ENCODE data around the gene TNFRSF13B.
A peak's percentile ranks its signal among the peaks of the same experiment; 100 is the strongest.

The TNFRSF13B gene

DNA sequence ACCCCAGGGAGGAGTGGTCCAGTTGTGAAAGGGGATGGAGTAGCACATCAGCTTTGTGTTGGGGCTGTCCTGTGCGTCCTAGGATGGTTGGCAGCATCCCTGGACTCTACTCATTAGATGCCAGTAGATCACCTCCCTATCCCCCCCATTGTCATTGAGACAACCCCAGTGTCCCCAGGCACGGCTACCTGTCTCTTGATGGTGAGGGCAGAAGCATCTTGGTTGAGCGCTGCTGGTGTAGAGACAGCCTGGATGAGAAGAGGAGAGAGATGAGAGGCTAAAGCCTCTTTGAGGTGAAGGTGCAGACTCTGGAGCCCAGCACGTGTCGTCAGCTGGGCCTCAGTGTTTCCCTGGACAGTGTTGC is 55.4 kb downstream of the TNFRSF13B start:
- peaks cover under 1 to 44% (median 29%) of the 10 kb centered on the region in 10 experiments for H3K4me1 ChIP-seq
- no peaks in the 10 kb centered on the region for H3K9me3 ChIP-seq (replicated peaks in 1 of 11)
- no peak overlapping the region for H3K27ac ChIP-seq
- no peak overlapping the region for H3K4me3 ChIP-seq
- H3K4me2 ChIP-seq, result no peak overlapping the region
- no peaks in the 10 kb centered on the region for H3K36me3 ChIP-seq
- H3K9ac ChIP-seq, result no peak overlapping the region
- H4K20me1 ChIP-seq, result no peaks in the 10 kb centered on the region
- no peak for TF ChIP-seq Cebpa-rat (IDR thresholded peaks at IDR 0.05)
- H3K27me3 ChIP-seq, result no peaks in the 10 kb centered on the region

DNA sequence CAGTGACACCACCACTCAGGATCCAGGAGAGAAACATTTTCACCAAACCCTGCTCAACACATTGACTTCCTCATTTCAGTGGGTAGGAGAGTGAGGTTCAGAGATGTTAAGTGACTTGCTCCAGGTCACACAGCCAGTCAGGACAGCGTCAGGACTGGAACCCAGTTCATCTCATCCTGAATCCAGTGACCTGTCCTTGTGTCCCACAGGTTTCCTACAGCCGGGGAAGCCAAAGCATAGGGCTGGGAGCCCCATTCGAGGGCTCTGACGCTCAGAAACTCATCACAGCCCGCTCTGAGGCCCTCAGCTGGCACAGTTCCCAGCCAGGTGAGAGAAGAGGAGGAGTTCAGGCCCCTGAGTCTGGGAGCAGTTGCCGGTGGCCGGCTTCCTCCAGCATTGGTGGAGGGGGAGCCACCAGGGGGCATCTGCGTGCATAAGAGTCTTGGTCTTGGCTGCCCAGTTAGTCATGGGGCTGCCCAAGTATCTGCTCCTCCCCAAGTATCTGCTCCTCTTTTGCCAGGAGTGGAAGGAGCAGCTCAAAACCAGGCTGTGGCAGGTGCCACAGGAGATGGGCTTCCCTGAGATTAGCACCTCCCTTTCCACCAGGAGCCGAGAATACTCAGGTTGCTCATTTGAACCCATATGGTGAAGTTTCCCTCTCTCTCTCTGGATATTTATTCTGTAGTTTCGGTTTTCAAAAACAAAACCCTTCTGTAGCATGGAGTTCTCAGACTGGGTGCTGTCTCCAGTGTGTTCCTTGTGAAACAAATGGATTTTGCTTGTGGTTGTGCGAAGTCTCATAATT is 56.0 kb downstream of the TNFRSF13B start:
- Histone ChIP-seq H3K4me3 (no peak overlapping the region), H4K20me1 (no peaks in the 10 kb centered on the region), H3K4me2 (0 out of 22 replicates have a peak overlapping the region, but pooled peaks of 1 of the 11 experiments have one; percentile 13), H3K27me3 (no peaks in the 10 kb centered on the region), H3K9ac (no peak overlapping the region), H3K4me1 (peaks cover 7 to 50% (median 35%) of the 10 kb centered on the region in 10 experiments), H3K9me3 (replicated peaks in 1 of 11) (no peaks in the 10 kb centered on the region), H3K36me3 (no peaks in the 10 kb centered on the region), H3K27ac (no peak overlapping the region)
- TF ChIP-seq Cebpa-rat (IDR thresholded peaks at IDR 0.05), result no peak

DNA sequence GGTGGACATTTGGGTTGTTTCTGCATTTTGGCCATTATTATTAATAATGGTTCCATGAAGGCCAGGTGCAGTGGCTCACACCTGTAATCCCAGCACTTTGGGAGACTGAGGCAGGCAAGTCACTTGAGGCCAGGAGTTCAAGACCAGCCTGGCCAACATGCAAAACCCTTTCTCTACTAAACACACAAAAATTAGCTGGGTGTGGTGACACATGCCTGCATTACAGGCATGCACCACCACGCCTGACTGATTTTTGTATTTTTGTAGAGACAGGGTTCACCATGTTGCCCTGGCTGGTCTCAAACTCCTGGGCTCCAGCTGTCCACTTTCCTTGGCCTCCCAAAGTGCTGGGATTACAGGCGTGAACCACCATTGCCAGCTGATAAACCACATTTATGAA is 58.5 kb downstream of the TNFRSF13B start:
- Histone ChIP-seq H3K36me3 (no peaks in the 10 kb centered on the region), H3K4me1 (peaks cover 22 to 52% (median 35%) of the 10 kb centered on the region in 10 experiments), H3K4me3 (no peak overlapping the region), H4K20me1 (no peaks in the 10 kb centered on the region), H3K9me3 (replicated peaks in 1 of 11) (no peaks in the 10 kb centered on the region), H3K27me3 (no peaks in the 10 kb centered on the region), H3K4me2 (no peak overlapping the region), H3K9ac (no peak overlapping the region), H3K27ac (no peak overlapping the region)
- no peak for TF ChIP-seq Cebpa-rat (IDR thresholded peaks at IDR 0.05)

DNA sequence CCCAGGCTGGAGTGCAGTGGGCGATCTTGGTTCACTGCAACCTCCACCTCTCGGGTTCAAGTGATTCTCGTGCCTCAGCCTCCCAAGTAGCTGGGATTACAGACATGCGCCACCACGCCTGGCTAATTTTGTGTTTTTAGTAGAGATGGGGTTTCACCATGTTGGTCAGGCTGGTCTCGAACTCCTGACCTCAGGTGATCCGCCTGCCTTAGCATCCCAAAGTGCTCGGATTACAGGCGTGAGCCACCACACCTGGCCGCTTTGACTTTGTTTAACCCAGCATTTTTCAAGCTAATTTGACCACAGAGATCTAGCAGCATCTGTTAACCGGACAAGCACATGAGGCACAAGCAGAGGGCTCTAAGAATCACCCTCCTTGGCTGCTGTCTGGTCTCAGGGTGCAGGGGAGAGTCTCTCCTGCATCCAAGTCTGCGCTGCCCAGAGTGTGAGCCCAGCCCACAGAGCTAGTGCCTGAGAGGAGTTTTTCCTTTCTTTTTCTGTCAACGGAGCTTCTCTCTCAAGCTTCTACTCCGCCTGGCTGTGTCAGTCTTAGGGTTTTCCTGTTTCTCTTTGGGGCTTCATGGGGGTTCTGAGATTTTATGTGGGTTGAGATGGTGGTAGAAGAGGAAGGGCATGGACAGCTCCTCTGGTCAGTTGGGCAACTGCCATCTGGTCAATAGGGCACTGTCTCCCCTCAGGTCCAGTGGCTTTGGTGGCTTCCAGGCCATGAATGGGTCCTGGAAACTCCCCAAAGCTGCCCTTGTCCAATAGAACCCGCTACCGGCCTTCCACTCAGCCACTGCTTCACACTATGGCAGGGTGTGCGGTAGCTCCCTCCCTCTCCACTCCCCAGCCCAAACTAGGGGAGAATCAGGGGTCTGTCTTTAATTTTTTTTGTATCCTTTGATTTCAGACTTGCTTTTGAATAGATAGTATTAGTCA is 59.6 kb downstream of the TNFRSF13B start:
- Histone ChIP-seq H3K9ac (peak overlapping the region in 1 of 11 experiments; percentile 18; a peak in 1 of 22 replicates), H3K4me3 (no peak overlapping the region), H3K36me3 (no peaks in the 10 kb centered on the region), H3K9me3 (replicated peaks in 1 of 11) (no peaks in the 10 kb centered on the region), H3K27me3 (no peaks in the 10 kb centered on the region), H3K4me1 (peaks cover 22 to 45% (median 33%) of the 10 kb centered on the region in 10 experiments), H4K20me1 (no peaks in the 10 kb centered on the region), H3K4me2 (peak overlapping the region in 10 of 11 experiments; percentile 53 to 75 (median 64); a peak in 20 of 22 replicates), H3K27ac (peak overlapping the region in 1 of 11 experiments; percentile 33; a peak in 1 of 22 replicates)
- TF ChIP-seq Cebpa-rat (IDR thresholded peaks at IDR 0.05), result no peak

DNA sequence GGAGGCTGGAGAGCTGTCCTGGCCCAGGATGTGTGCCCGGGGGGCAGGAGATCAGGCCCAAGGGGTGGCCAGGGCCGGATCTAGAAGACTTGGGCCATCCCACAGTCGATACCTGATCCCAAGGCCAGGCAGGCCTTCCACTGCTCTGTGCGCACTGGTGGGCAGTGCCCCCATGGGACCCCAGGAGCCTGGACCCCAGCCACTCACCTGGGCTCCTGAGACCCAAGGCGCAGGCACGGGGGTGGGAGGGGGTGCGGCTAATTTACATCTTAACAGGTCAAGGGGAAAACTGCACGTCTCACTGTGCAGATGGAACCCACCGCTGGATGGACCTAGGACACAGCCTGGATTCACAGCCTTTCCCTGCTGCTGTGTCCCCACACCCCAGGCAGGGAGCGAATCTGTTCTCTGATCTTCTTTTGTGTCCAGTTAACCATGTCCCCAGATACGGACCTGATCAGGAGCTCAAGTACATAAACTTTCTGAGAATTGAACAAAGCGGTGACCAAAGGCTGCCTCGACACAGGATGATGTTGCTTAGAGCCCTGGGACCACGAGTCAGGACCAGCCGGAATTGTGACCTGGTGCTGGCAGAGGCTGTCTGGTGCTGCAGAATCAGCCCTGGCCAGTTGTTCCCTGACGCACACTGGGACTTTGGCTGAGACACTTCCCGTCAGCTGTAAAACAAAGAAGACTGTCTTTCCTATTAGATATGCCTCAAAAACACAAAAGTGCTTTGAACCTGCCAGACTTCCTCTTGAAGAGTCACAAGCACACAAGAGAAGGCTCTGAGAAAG is 60.6 kb downstream of the TNFRSF13B start:
- H3K9ac ChIP-seq, result peak overlapping the region in 3 of 11 experiments; percentile 0 to 40 (median 34); a peak in 3 of 22 replicates
- H3K36me3 ChIP-seq, result no peaks in the 10 kb centered on the region
- no peak overlapping the region for H3K4me3 ChIP-seq
- peak overlapping the region in 2 of 11 experiments; percentile 6 to 21; a peak in 2 of 22 replicates for H3K27ac ChIP-seq
- H3K27me3 ChIP-seq, result no peaks in the 10 kb centered on the region
- H4K20me1 ChIP-seq, result no peaks in the 10 kb centered on the region
- TF ChIP-seq Cebpa-rat (IDR thresholded peaks at IDR 0.05), result no peak
- no peaks in the 10 kb centered on the region for H3K9me3 ChIP-seq (replicated peaks in 1 of 11)
- H3K4me1 ChIP-seq, result peaks cover 22 to 45% (median 33%) of the 10 kb centered on the region in 10 experiments
- peak overlapping the region; percentile 53 to 75 (median 65) for H3K4me2 ChIP-seq

DNA sequence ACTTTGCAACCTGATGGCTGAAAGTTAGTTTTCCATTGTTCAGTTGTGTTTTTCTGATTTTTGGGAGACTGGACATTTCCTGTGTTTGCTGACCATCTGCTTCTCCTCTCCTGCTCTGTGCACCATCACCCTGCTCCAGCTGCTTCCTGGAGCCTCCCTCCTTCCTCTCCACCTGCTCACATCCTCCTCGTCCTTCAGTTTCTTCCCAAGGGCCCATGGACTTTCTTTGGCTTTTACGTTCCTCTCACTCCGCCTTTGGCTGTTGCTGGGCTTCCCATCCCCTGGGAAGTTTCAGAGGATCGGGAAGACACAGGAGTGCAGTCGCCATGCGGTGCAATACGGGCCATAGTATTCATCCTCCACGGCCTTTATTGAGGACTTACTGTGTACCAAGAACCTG is 61.6 kb downstream of the TNFRSF13B start:
- peak overlapping the region in 10 of 11 experiments; percentile 47 to 75 (median 63); a peak in 20 of 22 replicates for H3K4me2 ChIP-seq
- peaks cover 22 to 45% (median 32%) of the 10 kb centered on the region in 10 experiments for H3K4me1 ChIP-seq
- no peak overlapping the region for H3K27ac ChIP-seq
- H3K4me3 ChIP-seq, result no peak overlapping the region
- no peak for TF ChIP-seq Cebpa-rat (IDR thresholded peaks at IDR 0.05)
- no peak overlapping the region for H3K9ac ChIP-seq
- no peaks in the 10 kb centered on the region for H3K36me3 ChIP-seq
- H3K9me3 ChIP-seq (replicated peaks in 1 of 11), result no peaks in the 10 kb centered on the region
- H3K27me3 ChIP-seq, result no peaks in the 10 kb centered on the region
- H4K20me1 ChIP-seq, result no peaks in the 10 kb centered on the region

DNA sequence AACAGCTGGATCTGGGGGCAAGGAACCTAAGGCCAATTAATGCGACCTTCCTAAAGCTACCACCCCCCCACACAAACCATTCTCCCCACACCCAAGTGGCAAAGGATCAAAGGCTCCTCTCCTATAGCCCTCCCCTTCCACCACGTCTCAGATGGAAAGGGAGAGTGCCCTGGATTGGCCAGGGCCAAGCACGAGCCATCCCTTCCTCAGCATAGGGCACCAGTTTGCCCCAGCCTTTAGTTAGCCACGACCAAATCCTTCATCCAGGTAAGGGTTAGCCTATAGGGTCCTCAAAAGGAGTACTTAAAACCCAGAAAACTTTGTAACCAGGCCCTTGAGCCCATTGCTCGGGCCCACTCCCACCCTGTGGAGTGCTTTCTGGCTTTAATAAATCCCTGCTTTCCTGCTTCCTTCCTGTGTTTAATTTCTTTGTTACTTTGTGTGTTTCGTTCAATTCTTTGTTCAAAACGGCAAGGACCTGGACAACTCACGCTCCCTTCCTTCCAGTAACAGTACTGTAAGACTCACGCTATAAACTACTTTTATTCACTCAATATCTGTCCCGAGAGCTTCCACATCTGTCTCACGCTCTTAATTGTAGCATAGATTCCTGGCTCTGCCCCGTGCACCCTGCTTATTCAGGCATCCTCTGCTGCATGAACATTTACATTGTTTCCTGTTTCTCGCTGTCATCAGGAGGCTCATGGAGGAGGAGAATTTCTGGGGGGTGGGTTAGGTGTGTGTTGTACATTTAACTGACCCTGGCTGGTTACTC is 62.3 kb downstream of the TNFRSF13B start:
- no peak overlapping the region for H3K9ac ChIP-seq
- H3K9me3 ChIP-seq (replicated peaks in 1 of 11), result no peaks in the 10 kb centered on the region
- no peak overlapping the region for H3K27ac ChIP-seq
- H3K4me1 ChIP-seq, result peaks cover 22 to 45% (median 32%) of the 10 kb centered on the region in 10 experiments
- no peak overlapping the region for H3K4me3 ChIP-seq
- H4K20me1 ChIP-seq, result no peaks in the 10 kb centered on the region
- no peak for TF ChIP-seq Cebpa-rat (IDR thresholded peaks at IDR 0.05)
- H3K4me2 ChIP-seq, result peak overlapping the region; percentile 9 to 75 (median 63); a peak in 18 of 22 replicates
- H3K36me3 ChIP-seq, result no peaks in the 10 kb centered on the region
- H3K27me3 ChIP-seq, result no peaks in the 10 kb centered on the region

DNA sequence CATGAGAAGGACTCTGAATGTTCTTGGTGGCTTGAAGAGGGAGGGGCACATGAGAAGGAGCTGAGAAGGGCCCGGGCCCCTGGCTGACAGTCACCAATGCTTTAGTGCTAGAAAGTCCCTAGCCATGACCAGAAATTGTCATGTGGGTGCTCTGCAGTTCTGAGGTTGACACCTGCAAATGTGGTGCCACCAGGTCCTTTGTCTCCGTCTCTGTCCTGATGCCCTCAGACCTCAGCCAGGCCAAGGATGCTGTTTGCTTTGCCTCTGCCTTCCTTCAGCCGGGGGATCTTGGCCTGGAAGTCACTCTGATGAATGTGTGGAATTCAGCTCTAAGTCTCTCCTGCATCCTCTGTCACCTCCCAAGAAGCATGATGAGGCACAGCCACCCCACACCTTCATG is 63.6 kb downstream of the TNFRSF13B start:
- no peak overlapping the region for H3K4me2 ChIP-seq
- no peak overlapping the region for H3K4me3 ChIP-seq
- H3K27ac ChIP-seq, result no peak overlapping the region
- H3K9me3 ChIP-seq (replicated peaks in 1 of 11), result peaks cover 0 to under 1% (median 0%) of the 10 kb centered on the region in 11 experiments; a peak in 1 of 22 replicates
- H4K20me1 ChIP-seq, result no peaks in the 10 kb centered on the region
- peaks cover 22 to 43% (median 32%) of the 10 kb centered on the region in 10 experiments for H3K4me1 ChIP-seq
- H3K27me3 ChIP-seq, result no peaks in the 10 kb centered on the region
- H3K36me3 ChIP-seq, result no peaks in the 10 kb centered on the region
- no peak overlapping the region for H3K9ac ChIP-seq
- no peak for TF ChIP-seq Cebpa-rat (IDR thresholded peaks at IDR 0.05)
